Measurements from ENCODE around the gene ROR2.

The ROR2 gene

DNA sequence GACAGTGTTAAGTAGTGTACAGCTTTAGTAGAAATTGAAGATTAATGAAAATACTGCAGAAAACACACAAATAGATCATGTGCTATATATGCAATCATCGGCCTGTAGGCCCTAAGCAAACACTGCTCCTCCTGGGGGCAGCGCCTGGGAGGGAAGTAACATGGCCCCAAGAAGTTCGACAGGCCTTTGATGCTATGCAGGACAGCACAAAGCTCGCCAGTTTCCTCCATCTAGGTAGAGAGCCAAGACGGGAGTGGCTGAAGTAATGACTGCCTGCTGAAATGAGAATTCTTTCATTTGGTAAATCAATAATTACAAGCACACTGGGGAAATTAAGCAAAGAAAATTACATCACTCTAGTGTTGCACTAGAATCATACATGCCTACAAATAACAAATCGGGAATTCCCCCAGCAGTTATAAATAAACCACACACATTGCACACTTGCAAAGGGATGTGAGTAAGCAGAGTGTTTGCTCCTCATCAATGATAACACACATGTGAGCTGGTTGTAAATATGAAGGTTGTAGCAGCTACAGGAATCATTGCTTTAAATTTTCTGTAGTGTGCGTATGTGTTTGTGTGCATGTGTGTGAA is 306.4 kb downstream of the ROR2 start:
- no peak for TF ChIP-seq FOXP2 (optimal IDR thresholded peaks at IDR 0.05; ENCODE audit: borderline replicate concordance, extremely low read depth, extremely low read length, insufficient read depth)
- no peak for TF ChIP-seq REST (IDR thresholded peaks at IDR 0.05; ENCODE audit: insufficient read depth in 1 of 2, low read depth in 2 of 2, low read length in 2 of 2)
- TF ChIP-seq TAF1 (IDR thresholded peaks at IDR 0.05; ENCODE audit: borderline replicate concordance, insufficient read depth, low read length) = no peak
- no peak for TF ChIP-seq POLR2AphosphoS5 (IDR thresholded peaks at IDR 0.05; ENCODE audit: low read depth, low read length)
- no peak for TF ChIP-seq SIN3A (IDR thresholded peaks at IDR 0.05; ENCODE audit: borderline replicate concordance, insufficient read depth, low read length)

- no peak for TF ChIP-seq TAF1 (IDR thresholded peaks at IDR 0.05; ENCODE audit: borderline replicate concordance, insufficient read depth, low read length)
- no peak for TF ChIP-seq POLR2AphosphoS5 (IDR thresholded peaks at IDR 0.05; ENCODE audit: low read depth, low read length)
- TF ChIP-seq SIN3A (IDR thresholded peaks at IDR 0.05; ENCODE audit: borderline replicate concordance, insufficient read depth, low read length) = no peak
- no peak for TF ChIP-seq FOXP2 (optimal IDR thresholded peaks at IDR 0.05; ENCODE audit: borderline replicate concordance, extremely low read depth, extremely low read length, insufficient read depth)
- no peak for TF ChIP-seq REST (IDR thresholded peaks at IDR 0.05; ENCODE audit: insufficient read depth in 1 of 2, low read depth in 2 of 2, low read length in 2 of 2)
Observed at GRCh38 chr9:91642771-91643170, 307.3 kb downstream of the ROR2 start.

- TF ChIP-seq POLR2AphosphoS5 (IDR thresholded peaks at IDR 0.05; ENCODE audit: low read depth, low read length) (no peak), FOXP2 (optimal IDR thresholded peaks at IDR 0.05; ENCODE audit: borderline replicate concordance, extremely low read depth, extremely low read length, insufficient read depth) (no peak), TAF1 (IDR thresholded peaks at IDR 0.05; ENCODE audit: borderline replicate concordance, insufficient read depth, low read length) (no peak), SIN3A (IDR thresholded peaks at IDR 0.05; ENCODE audit: borderline replicate concordance, insufficient read depth, low read length) (no peak), REST (IDR thresholded peaks at IDR 0.05; ENCODE audit: insufficient read depth in 1 of 2, low read depth in 2 of 2, low read length in 2 of 2) (no peak)
Observed at GRCh38 chr9:91640428-91640827, 309.6 kb downstream of the ROR2 start.

DNA sequence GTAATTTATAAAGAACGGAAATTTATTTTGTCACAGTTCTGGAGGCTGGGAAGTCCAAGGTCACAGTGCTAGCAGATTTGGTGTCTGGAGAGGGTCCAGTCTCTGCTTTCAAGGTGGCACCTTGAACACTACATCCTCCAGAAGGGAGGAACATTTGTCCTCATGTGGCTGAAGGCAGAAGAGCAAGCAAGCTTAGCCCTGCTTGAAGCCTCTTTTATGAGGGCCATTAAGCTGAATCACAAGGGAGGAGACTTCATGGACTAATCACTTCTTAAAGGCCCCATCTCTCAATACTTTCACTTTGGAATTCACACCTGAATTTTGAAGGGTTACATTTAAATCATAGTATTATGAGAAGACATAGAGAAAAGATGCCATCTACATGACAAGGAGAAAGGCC is 311.0 kb downstream of the ROR2 start:
- TF ChIP-seq TAF1 (IDR thresholded peaks at IDR 0.05; ENCODE audit: borderline replicate concordance, insufficient read depth, low read length) (no peak), REST (IDR thresholded peaks at IDR 0.05; ENCODE audit: insufficient read depth in 1 of 2, low read depth in 2 of 2, low read length in 2 of 2) (no peak), SIN3A (IDR thresholded peaks at IDR 0.05; ENCODE audit: borderline replicate concordance, insufficient read depth, low read length) (no peak), POLR2AphosphoS5 (IDR thresholded peaks at IDR 0.05; ENCODE audit: low read depth, low read length) (no peak), FOXP2 (optimal IDR thresholded peaks at IDR 0.05; ENCODE audit: borderline replicate concordance, extremely low read depth, extremely low read length, insufficient read depth) (no peak)
